Neural cell (in vitro differentiated cells): ENCODE measurements around the gene TEKT2.

Source experiments
- EZH2 ChIP-seq: fragments of 200-600, 300-800 bp; shearing (Covaris generic), sonication (generic); IDR thresholded peaks from 2 replicates; pipeline ENCODE4 v1.6.1; 2014; ENCODE audit warnings: antibody characterized with exemption, low read length, borderline replicate concordance, mild to moderate bottlenecking; ENCODE audit not compliant: insufficient read depth, poor library complexity, severe bottlenecking
- SMC3 ChIP-seq: fragments of 450-650 bp; conservative IDR thresholded peaks from 2 replicates; pipeline ENCODE4 v1.6.1; 2014; ENCODE audit warnings: antibody characterized with exemption, mild to moderate bottlenecking, moderate library complexity; ENCODE audit not compliant: poor library complexity
- TF ChIP-seq, protein P1 (sequence below): IDR thresholded peaks from 2 replicates; pipeline ENCODE4 v1.6.1; 2012; ENCODE audit warnings: borderline replicate concordance
- TF ChIP-seq, protein P2 (sequence below): fragments of 450-650 bp; IDR thresholded peaks from 2 replicates; pipeline ENCODE4 v1.5.1; 2014; ENCODE audit warnings: antibody characterized with exemption, mild to moderate bottlenecking, moderate library complexity; ENCODE audit not compliant: poor library complexity, severe bottlenecking

DNA sequence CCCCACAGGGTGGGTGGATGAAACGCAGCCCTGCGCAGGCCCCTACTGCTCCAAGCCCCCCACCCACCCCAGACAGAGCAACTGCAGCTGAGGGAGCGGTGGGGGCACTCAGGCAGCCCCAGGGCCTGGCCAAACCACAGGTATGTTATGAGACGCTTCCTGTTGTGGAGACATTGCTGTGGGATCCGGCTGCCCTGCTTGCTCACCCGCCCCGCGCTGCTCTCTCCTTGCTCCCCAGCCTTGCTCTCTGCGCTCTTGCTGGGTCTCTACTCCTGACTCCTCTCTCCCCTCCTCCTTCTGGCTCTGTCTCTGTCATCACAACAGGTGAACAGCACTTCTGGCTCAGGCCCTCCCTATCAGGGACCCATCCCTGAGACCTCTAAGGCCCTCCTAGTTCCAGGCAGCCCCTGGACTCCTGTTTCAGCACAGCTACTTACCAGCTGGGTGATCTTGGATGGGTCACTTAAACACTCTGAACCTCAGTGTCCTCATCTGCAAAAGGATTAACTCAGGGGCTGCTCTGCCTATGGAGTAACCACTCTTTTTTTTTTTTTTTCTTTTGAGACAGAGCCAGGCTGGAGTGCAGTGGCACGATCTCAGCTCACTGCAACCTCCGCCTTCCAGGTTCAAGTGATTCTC, 25.3 kb downstream of the TEKT2 start:
- TF ChIP-seq EZH2 (no peak), SMC3 (no peak)
- TF ChIP-seq, protein P1, sequence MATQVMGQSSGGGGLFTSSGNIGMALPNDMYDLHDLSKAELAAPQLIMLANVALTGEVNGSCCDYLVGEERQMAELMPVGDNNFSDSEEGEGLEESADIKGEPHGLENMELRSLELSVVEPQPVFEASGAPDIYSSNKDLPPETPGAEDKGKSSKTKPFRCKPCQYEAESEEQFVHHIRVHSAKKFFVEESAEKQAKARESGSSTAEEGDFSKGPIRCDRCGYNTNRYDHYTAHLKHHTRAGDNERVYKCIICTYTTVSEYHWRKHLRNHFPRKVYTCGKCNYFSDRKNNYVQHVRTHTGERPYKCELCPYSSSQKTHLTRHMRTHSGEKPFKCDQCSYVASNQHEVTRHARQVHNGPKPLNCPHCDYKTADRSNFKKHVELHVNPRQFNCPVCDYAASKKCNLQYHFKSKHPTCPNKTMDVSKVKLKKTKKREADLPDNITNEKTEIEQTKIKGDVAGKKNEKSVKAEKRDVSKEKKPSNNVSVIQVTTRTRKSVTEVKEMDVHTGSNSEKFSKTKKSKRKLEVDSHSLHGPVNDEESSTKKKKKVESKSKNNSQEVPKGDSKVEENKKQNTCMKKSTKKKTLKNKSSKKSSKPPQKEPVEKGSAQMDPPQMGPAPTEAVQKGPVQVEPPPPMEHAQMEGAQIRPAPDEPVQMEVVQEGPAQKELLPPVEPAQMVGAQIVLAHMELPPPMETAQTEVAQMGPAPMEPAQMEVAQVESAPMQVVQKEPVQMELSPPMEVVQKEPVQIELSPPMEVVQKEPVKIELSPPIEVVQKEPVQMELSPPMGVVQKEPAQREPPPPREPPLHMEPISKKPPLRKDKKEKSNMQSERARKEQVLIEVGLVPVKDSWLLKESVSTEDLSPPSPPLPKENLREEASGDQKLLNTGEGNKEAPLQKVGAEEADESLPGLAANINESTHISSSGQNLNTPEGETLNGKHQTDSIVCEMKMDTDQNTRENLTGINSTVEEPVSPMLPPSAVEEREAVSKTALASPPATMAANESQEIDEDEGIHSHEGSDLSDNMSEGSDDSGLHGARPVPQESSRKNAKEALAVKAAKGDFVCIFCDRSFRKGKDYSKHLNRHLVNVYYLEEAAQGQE, result no peak
- TF ChIP-seq, protein P2, sequence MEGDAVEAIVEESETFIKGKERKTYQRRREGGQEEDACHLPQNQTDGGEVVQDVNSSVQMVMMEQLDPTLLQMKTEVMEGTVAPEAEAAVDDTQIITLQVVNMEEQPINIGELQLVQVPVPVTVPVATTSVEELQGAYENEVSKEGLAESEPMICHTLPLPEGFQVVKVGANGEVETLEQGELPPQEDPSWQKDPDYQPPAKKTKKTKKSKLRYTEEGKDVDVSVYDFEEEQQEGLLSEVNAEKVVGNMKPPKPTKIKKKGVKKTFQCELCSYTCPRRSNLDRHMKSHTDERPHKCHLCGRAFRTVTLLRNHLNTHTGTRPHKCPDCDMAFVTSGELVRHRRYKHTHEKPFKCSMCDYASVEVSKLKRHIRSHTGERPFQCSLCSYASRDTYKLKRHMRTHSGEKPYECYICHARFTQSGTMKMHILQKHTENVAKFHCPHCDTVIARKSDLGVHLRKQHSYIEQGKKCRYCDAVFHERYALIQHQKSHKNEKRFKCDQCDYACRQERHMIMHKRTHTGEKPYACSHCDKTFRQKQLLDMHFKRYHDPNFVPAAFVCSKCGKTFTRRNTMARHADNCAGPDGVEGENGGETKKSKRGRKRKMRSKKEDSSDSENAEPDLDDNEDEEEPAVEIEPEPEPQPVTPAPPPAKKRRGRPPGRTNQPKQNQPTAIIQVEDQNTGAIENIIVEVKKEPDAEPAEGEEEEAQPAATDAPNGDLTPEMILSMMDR, result no peak
